ENCODE data around the gene EXOSC6.
"Not testable (repeated sequence)": the region's sequence is repeated elsewhere in the genome, so short reads cannot be mapped to it uniquely, and the experiment has no call there.

The EXOSC6 gene

DNA sequence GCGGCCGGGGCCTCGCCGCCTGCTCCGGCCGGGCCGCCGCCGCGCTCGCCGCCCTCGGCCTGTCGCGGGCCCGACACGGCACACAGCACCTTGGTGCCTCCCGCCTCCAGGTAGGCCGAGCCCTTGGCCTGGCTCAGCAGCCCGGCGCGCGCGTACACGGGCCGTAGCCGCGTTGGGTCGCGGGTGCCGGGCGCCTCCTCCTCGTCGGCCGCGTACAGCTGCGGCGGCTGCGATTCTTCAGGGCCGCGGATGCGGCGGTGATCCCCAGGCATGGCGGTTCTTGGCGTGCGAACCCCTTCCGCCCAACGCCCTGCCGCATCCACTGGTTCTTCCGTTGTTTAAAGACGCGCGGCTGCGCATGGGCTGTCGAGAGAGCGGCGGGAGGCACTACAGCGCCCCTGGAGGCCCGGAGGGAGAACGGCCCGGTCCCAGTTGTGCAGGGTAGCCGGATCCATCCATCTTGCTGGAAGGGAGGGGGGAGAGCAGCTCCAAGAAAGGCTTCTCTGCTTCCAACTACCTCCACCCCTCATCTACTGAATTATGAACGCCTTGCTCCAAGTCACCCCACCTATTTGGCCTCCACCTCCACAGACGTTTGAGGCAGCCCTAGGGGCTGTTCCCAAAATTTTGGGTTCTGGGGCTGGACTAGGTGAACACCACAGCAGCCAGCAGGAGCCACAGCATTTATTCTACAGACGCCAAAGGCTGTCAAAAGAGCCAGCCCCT is at the start of gene EXOSC6:
TSS of gene EXOSC6 (minus strand) at position 312 of the 726 bp plus-strand sequence. CDS start at position 272, 40 bp downstream.
- peak; percentile 76 for TF ChIP-seq CTCF (IDR thresholded peaks at IDR 0.05; ENCODE audit: low read length, missing control alignments)
- peak within 1 kb of the TSS; percentile 54 for H3K4me3 ChIP-seq (replicated peaks; ENCODE audit: low read depth, low read length)
- peak; percentile 90 for DNase-seq (ENCODE audit: low read depth)

- DNase-seq (ENCODE audit: low read depth), result no peak
- no peak for TF ChIP-seq CTCF (IDR thresholded peaks at IDR 0.05; ENCODE audit: low read length, missing control alignments)
- H3K4me3 ChIP-seq (replicated peaks; ENCODE audit: low read depth, low read length), result no peak overlapping the region
Observed at GRCh38 chr16:70301121-70301520, 49.4 kb upstream of the EXOSC6 start.

DNA sequence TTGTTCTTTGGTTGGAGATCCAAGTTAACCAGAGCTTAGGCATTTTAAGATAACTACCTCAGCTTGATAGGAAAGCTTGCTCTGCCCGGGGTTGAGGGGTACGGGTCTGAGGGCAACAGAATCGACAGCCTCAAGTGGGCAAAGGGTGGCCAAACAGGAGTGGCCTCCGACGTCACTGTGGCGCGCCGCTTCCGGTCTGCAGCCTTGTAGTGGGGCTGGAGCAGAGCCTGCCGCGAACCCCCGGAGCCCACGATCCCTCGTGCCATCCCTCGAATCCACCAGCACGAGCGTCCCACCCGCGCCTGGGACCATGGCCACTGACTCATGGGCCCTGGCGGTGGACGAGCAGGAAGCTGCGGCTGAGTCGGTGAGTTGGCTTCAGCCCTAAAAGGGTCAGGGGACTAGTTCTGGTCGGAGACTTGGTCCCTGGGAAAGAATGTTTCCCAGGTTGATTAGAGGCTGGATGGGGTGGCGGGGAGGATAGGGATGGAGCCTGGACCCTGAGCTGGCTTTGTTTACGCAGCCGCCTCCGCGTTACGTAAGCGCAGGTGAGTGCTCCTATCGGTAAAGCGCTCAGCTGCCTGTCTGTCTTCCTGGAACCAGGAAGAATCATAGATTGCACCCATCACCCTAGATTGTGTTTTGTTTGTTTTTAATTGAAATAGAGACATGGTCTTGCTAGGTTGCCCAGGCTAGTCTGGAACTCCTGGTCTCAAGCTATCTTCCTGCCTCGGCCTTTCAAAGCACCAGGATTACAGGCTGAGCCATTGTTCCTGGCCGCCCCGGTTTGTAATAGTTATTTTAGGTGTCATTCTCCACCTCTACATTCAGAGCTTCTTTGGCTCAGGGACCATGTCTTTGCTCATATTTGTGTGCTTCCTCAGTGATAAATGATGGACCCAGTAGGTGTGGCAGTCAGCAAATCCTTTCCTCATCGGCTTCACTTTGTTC is 47.5 kb upstream of the EXOSC6 start, which contains the start of gene DDX19B:
TSS of gene DDX19B (plus strand) at position 199 of the 951 bp plus-strand sequence. CDS start at position 311, 112 bp downstream.
- DNase-seq (ENCODE audit: low read depth), result peak; percentile 63
- H3K4me3 ChIP-seq (replicated peaks; ENCODE audit: low read depth, low read length), result peak within 1 kb of the TSS; percentile 81
- TF ChIP-seq CTCF (IDR thresholded peaks at IDR 0.05; ENCODE audit: low read length, missing control alignments), result no peak

- no peak for DNase-seq (ENCODE audit: low read depth)
- no peak for TF ChIP-seq CTCF (IDR thresholded peaks at IDR 0.05; ENCODE audit: low read length, missing control alignments)
Observed at GRCh38 chr16:70295634-70296033, 43.9 kb upstream of the EXOSC6 start.

GRCh38 chr16:70294385-70295025 is 42.8 kb upstream of the EXOSC6 start:
- no peak for DNase-seq (ENCODE audit: low read depth)
- TF ChIP-seq CTCF (IDR thresholded peaks at IDR 0.05; ENCODE audit: low read length, missing control alignments), result no peak
- H3K4me3 ChIP-seq (replicated peaks; ENCODE audit: low read depth, low read length), result no peak overlapping the region

More at GRCh38 chr16:70295634-70296033, 43.9 kb upstream of the EXOSC6 start:
- H3K4me3 ChIP-seq (replicated peaks; ENCODE audit: low read depth, low read length), result no peak overlapping the region

- not testable (repeated sequence) for DNase-seq (ENCODE audit: low read depth)
Observed at GRCh38 chr16:70292148-70292547, 40.4 kb upstream of the EXOSC6 start.

More at GRCh38 chr16:70292148-70292547, 40.4 kb upstream of the EXOSC6 start:
- not testable (repeated sequence) for H3K4me3 ChIP-seq (replicated peaks; ENCODE audit: low read depth, low read length)
